Upper lobe of left lung (tissue), 4 donors: ENCODE measurements around the gene PIGL.

ENCODE experiments used
- EP300 ChIP-seq, 4 donors: sonication (generic); formaldehyde crosslinking; IDR thresholded peaks; one replicate each; pipeline ENCODE4 v1.5.1; 2017; ENCODE audit warnings: antibody characterized with exemption in 4 of 4, control low read depth in 2 of 4
- POLR2A ChIP-seq, 4 donors: fragments of 450-650 bp; IDR thresholded peaks; one replicate each; pipeline ENCODE4 v1.5.1; 2016 to 2017; ENCODE audit warnings: antibody characterized with exemption in 4 of 4, mild to moderate bottlenecking in 2 of 4
- POLR2AphosphoS5 ChIP-seq, 2 donors: sonication (generic); formaldehyde crosslinking; IDR thresholded peaks; one replicate each; pipeline ENCODE4 v1.5.1; 2017; ENCODE audit warnings: antibody characterized with exemption in 2 of 2
- TF ChIP-seq, protein P1 (sequence below), 6 experiments: fragments of 450-650 bp in 4 of 6; fragments of 200-600 bp in 2 of 6; sonication (generic) in 2 of 6; IDR thresholded peaks; one replicate each; pipeline ENCODE4 v1.5.1; 2016 to 2019; ENCODE audit warnings: antibody characterized with exemption in 6 of 6

DNA sequence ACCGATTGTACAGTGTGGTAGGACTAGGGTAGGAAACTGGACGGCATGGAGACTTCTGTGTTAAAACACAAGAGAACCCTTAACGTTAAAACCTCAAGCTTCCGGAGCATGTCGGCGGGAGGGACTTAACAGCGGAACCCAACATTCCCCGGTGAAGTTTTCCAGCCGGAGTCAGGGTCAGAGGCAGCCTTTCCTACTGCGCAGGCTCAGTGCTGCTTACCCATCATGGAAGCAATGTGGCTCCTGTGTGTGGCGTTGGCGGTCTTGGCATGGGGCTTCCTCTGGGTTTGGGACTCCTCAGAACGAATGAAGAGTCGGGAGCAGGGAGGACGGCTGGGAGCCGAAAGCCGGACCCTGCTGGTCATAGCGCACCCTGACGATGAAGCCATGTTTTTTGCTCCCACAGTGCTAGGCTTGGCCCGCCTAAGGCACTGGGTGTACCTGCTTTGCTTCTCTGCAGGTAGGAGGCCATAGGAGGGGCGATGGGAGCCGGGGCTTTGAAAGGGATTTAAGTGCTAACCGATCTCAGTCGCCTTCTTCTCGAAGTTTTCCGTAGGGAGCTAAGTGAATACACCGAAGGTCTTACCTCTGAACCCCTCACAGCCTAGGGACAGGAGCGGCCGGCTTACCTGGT is at the start of gene PIGL:
- TF ChIP-seq, protein P1, sequence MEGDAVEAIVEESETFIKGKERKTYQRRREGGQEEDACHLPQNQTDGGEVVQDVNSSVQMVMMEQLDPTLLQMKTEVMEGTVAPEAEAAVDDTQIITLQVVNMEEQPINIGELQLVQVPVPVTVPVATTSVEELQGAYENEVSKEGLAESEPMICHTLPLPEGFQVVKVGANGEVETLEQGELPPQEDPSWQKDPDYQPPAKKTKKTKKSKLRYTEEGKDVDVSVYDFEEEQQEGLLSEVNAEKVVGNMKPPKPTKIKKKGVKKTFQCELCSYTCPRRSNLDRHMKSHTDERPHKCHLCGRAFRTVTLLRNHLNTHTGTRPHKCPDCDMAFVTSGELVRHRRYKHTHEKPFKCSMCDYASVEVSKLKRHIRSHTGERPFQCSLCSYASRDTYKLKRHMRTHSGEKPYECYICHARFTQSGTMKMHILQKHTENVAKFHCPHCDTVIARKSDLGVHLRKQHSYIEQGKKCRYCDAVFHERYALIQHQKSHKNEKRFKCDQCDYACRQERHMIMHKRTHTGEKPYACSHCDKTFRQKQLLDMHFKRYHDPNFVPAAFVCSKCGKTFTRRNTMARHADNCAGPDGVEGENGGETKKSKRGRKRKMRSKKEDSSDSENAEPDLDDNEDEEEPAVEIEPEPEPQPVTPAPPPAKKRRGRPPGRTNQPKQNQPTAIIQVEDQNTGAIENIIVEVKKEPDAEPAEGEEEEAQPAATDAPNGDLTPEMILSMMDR (IDR thresholded peaks at IDR 0.05), result no peak
- TF ChIP-seq POLR2AphosphoS5 (IDR thresholded peaks at IDR 0.05) (peak; percentile 89 to 92), POLR2A (IDR thresholded peaks at IDR 0.05) (peak in 3 of 4 donors; percentile 53 to 62 (median 55)), EP300 (IDR thresholded peaks at IDR 0.05) (no peak)
